ENCODE measurements around the gene CLEC2B.

CLEC2B gene

DNA sequence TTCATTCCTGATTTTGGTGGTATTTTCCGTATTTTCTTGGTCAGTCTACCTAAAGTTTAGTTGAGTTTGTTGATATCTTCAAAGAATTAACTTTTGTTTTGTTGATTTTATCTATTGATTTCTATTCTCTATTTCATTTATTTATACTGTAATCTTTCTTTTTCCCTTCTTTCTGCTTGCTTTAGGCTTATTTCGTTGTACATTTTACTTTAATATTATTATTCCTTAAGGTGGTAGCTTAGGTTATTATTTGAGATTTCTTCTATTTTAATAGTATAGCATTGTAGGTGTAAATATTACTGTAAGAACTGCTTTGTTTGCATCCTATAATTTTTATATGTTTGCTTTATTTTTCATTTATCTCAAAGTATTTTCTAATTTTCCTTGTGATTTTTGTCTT lies 63.3 kb downstream of the CLEC2B start:
- DNase-seq: no peak

Measured in DMS79 treated with DMSO at 0.1 percent for 48 hours (cell line).